Ramos (cell line): ENCODE results near the gene RPL41.
"Not testable (repeated sequence)": the region's sequence is repeated elsewhere in the genome, so short reads cannot be mapped to it uniquely, and the experiment has no call there.

Source experiments
- in situ Hi-C: fragments of 300-500 bp; cut with MboI; formaldehyde crosslinking; loops from one replicate; pipeline ENCODE4 v1.14.3; 2022; ENCODE audit warnings: low sequenced_read_pairs; ENCODE audit not compliant: unreplicated experiment

The RPL41 gene

GRCh38 chr12:56152756-56153677 lies 36.6 kb downstream of the RPL41 start:
- in situ Hi-C loops, result no loop called here

GRCh38 chr12:56153678-56154065 lies 37.2 kb downstream of the RPL41 start:
- in situ Hi-C loops, result no loop called here

DNA sequence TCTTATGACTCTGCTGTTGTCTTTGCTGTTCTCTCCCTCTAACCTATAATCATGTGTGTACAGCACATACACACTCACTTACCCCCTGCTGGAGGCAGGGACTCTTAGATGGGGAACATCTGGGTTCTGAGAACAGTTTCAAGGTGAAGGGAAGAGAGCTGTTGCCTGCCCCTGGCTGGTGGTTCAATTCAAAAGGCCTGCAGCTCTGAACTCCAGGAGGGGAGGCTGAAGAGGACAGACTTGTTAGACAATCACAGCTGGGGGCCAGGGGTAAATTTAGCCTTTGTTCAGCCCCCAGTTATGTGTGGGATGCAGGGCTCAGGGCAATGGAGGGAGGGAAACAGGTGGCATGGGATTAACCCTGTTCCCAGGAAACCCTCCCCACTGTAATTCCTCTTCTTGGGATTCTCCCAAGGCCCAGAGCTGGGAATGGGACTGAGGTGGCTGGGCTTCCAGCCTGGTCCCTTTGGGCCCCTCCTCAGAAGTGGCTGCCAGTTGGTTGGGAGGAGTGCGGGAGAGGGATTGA lies 37.9 kb downstream of the RPL41 start:
- in situ Hi-C loops, result no loop called here

DNA sequence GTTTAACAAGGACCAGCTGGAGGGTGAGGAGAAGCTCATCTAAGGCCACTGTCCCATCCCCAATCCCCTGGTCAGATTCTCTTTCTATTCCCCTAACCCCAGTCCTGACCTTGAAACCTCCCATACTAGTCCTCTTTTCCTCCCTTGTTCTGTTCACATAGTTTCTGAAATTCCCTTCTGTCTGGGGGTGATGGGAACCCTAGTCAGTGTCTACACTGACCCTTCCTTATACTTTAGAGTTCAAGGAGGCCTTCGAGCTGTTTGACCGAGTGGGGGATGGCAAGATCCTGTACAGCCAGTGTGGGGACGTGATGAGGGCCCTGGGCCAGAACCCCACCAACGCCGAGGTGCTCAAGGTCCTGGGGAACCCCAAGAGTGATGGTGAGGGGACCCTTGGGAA lies 38.4 kb downstream of the RPL41 start:
- in situ Hi-C loops, result no loop called here

GRCh38 chr12:56155256-56155845 lies 38.9 kb downstream of the RPL41 start:
- in situ Hi-C loops, result no loop called here

GRCh38 chr12:56156464-56157200 lies 40.2 kb downstream of the RPL41 start:
- in situ Hi-C loops, result not testable (repeated sequence)

- in situ Hi-C loops, result no loop called here
Observed at GRCh38 chr12:56157201-56158028, 41.0 kb downstream of the RPL41 start.

DNA sequence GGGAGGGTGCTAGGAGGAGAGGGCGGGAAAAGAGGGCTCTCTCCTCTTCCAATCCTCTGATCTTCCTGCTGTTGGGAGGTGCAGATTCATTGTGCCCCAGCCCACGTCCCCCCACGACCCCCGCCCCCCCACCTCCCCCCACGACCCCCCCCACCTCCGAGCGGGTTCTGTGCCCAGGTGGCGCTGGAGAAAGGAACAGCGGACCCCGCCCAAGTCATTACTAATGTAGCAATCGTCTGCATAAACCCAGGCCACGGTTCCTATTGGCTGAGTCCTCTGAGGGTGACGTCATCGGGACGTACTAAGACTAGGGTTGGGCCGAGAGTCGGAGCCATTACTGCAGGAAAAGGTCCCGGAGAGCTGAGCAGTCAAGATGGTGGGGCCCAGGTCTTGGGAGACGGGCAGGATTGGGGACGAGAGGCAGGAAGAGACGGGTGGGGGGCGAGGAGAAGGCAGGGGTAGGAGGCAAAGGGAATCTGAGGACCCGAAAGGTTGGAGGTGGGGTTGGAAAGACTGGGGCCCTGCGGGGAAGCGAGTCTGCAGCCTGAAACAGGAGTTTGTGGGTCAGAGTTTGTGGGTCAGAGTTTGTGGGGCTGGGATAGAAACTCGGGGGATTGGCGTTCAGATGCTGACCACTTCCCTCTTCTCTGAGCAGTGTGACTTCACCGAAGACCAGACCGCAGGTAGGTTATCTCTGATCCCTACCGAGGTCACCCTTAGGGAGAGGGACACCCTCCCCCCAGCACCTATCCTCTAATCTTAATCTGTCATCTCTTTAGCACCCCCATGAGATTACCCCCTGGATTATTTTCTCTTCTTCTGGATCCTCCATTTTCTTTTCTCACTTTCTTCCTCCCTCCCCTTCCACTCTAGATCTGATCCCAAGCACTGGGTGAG lies 41.8 kb downstream of the RPL41 start, which contains the start of gene MYL6:
TSS of gene MYL6 (plus strand) at position 331 of the 897 bp plus-strand sequence. CDS start at position 374, 43 bp downstream.
- in situ Hi-C loops, result no loop called here

GRCh38 chr12:56158926-56159461 lies 42.6 kb downstream of the RPL41 start:
- in situ Hi-C loops, result no loop called here

DNA sequence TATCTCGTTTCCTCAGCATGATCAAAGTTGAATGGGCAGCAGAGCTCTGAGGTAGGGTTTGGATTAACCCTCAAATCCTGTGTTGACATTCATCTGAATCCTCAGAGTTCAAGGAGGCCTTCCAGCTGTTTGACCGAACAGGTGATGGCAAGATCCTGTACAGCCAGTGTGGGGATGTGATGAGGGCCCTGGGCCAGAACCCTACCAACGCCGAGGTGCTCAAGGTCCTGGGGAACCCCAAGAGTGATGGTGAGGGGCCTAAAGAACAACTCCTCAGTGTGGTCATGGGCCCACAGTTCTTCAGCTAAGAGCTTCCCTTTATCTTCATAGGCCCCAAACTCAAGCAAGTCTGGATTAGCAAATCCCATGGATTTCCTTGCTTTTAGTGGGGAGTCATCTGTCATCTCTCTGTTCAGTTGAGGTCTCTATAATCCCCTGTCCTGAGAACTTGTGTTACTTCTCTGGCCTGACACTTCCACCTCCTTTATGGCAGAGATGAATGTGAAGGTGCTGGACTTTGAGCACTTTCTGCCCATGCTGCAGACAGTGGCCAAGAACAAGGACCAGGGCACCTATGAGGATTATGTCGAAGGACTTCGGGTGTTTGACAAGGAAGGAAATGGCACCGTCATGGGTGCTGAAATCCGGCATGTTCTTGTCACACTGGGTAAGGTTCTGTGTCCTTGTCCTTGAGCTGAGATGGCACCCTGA lies 43.2 kb downstream of the RPL41 start:
- in situ Hi-C loops, result no loop called here

DNA sequence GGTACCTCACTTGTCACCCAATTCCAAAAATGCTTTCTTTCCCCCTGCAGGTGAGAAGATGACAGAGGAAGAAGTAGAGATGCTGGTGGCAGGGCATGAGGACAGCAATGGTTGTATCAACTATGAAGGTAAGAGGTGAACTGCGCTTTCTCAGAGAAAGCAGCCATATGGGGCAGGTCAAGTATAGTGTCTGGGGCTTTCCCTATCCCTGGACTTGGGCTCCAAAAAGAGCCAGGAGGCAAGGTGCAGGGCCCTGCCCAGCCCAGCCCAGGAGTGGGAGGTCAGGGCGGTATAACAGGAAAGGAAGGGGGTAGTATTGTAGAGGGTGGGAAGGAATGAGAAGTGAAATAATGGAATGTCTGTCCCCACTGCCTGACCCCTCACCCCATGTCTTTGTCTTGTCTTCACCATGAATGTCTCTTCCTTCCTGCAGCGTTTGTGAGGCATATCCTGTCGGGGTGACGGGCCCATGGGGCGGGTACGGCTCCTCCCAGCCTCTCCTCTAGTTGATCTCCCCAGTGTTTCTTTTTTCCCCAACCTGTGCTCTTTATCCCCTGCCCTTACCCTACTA lies 43.8 kb downstream of the RPL41 start:
- in situ Hi-C loops, result no loop called here

GRCh38 chr12:56160894-56161689 lies 44.7 kb downstream of the RPL41 start:
- in situ Hi-C loops, result no loop called here

GRCh38 chr12:56161690-56162351 lies 45.4 kb downstream of the RPL41 start:
- in situ Hi-C loops, result no loop called here

- in situ Hi-C loops, result no loop called here
Observed at GRCh38 chr12:56162468-56163290, 46.2 kb downstream of the RPL41 start.

- in situ Hi-C loops, result no loop called here
Observed at GRCh38 chr12:56163533-56164344, 47.3 kb downstream of the RPL41 start.
